ENCODE results near the gene SPTBN5. TPM values are rescaled to one million over a fixed set of nuclear protein-coding genes. Genes with fewer than 3 reads are reported as not detected.

The SPTBN5 gene
- total RNA-seq, 2 experiments from 2014 or later, result 0.03 to 0.17 TPM

GRCh38 chr15:41911691-41912345 is 18.0 kb upstream of the SPTBN5 start:
- peaks cover 5% of the 10 kb centered on the region; the same call in 1 of the 2 replicates for H3K9me3 ChIP-seq (ENCODE audit: low read length)
- no peak for TF ChIP-seq CTCF (conservative IDR thresholded peaks at IDR 0.05; ENCODE audit: low read length)
- no peak for TF ChIP-seq EZH2phosphoT487 (IDR thresholded peaks at IDR 0.05; ENCODE audit: borderline replicate concordance, low read depth, low read length)
- peaks cover 40% of the 10 kb centered on the region for H3K36me3 ChIP-seq (ENCODE audit: insufficient read depth, low read length)
- H4K20me1 ChIP-seq (ENCODE audit: insufficient read depth, low read length), result no peaks in the 10 kb centered on the region
- no peak overlapping the region for H3K4me3 ChIP-seq (ENCODE audit: low read depth, low read length, poor library complexity, severe bottlenecking)
- intact Hi-C loops (cut with micrococcal nuclease; ENCODE audit: unreplicated experiment), result no loop called here
- no peaks in the 10 kb centered on the region for H3K79me2 ChIP-seq (ENCODE audit: insufficient read depth, low read depth, low read length)
- H3K9me2 ChIP-seq (ENCODE audit: insufficient read depth, low read length), result no peaks in the 10 kb centered on the region
- CTCF ChIA-PET (ENCODE audit: unreplicated experiment), result no interaction called here
- no TSS peak for BruUV-seq (replicated peaks)
- POLR2A ChIA-PET, result interaction anchor here (1.2 kb wide), 1 partner anchor 10 kb away, joined by 4 read pairs; no protein-coding TSS in a partner anchor
- H3K4me1 ChIP-seq (ENCODE audit: insufficient read depth, low read length, poor library complexity, severe bottlenecking), result no peaks in the 10 kb centered on the region
- no peak overlapping the region for H3K27ac ChIP-seq (ENCODE audit: low read depth, low read length, poor library complexity, severe bottlenecking)
- DNase-seq (ENCODE audit: low spot score), result no peak
- no peak overlapping the region for H2AFZ ChIP-seq (ENCODE audit: low read length)
- no peak overlapping the region for H3K4me2 ChIP-seq (ENCODE audit: low read length)

- Histone ChIP-seq H3K27ac (ENCODE audit: low read depth, low read length, poor library complexity, severe bottlenecking) (no peak overlapping the region), H3K4me3 (ENCODE audit: low read depth, low read length, poor library complexity, severe bottlenecking) (no peak overlapping the region), H3K79me2 (ENCODE audit: insufficient read depth, low read depth, low read length) (no peaks in the 10 kb centered on the region), H3K9me2 (ENCODE audit: insufficient read depth, low read length) (no peaks in the 10 kb centered on the region), H4K20me1 (ENCODE audit: insufficient read depth, low read length) (no peaks in the 10 kb centered on the region), H3K36me3 (ENCODE audit: insufficient read depth, low read length) (peaks cover 52% of the 10 kb centered on the region), H3K4me2 (ENCODE audit: low read length) (no peak overlapping the region), H3K9me3 (ENCODE audit: low read length) (peaks cover 18% of the 10 kb centered on the region; the same call in 1 of the 2 replicates), H3K4me1 (ENCODE audit: insufficient read depth, low read length, poor library complexity, severe bottlenecking) (no peaks in the 10 kb centered on the region), H2AFZ (ENCODE audit: low read length) (no peak overlapping the region)
- intact Hi-C loops (cut with micrococcal nuclease; ENCODE audit: unreplicated experiment), result no loop called here
- CTCF ChIA-PET (ENCODE audit: unreplicated experiment), result no interaction called here
- DNase-seq (ENCODE audit: low spot score), result no peak
- POLR2A ChIA-PET, result no interaction called here
- TF ChIP-seq EZH2phosphoT487 (IDR thresholded peaks at IDR 0.05; ENCODE audit: borderline replicate concordance, low read depth, low read length) (no peak), CTCF (conservative IDR thresholded peaks at IDR 0.05; ENCODE audit: low read length) (no peak)
- no TSS peak for BruUV-seq (replicated peaks)
Observed at GRCh38 chr15:41908736-41909461, 15.0 kb upstream of the SPTBN5 start.

GRCh38 chr15:41907141-41907540 is 13.3 kb upstream of the SPTBN5 start:
- H3K4me1 ChIP-seq (ENCODE audit: insufficient read depth, low read length, poor library complexity, severe bottlenecking), result no peaks in the 10 kb centered on the region
- ChIA-PET CTCF (ENCODE audit: unreplicated experiment) (no interaction called here), POLR2A (no interaction called here)
- no peaks in the 10 kb centered on the region for H3K79me2 ChIP-seq (ENCODE audit: insufficient read depth, low read depth, low read length)
- H3K36me3 ChIP-seq (ENCODE audit: insufficient read depth, low read length), result peaks cover 55% of the 10 kb centered on the region
- no peaks in the 10 kb centered on the region for H3K9me2 ChIP-seq (ENCODE audit: insufficient read depth, low read length)
- no peak overlapping the region for H3K4me3 ChIP-seq (ENCODE audit: low read depth, low read length, poor library complexity, severe bottlenecking)
- H3K9me3 ChIP-seq (ENCODE audit: low read length), result peaks cover 18% of the 10 kb centered on the region; the same call in 1 of the 2 replicates
- TF ChIP-seq EZH2phosphoT487 (IDR thresholded peaks at IDR 0.05; ENCODE audit: borderline replicate concordance, low read depth, low read length) (no peak), CTCF (conservative IDR thresholded peaks at IDR 0.05; ENCODE audit: low read length) (no peak)
- H3K4me2 ChIP-seq (ENCODE audit: low read length), result no peak overlapping the region
- H2AFZ ChIP-seq (ENCODE audit: low read length), result no peak overlapping the region
- intact Hi-C loops (cut with micrococcal nuclease; ENCODE audit: unreplicated experiment), result no loop called here
- no peaks in the 10 kb centered on the region for H4K20me1 ChIP-seq (ENCODE audit: insufficient read depth, low read length)
- no peak overlapping the region for H3K27ac ChIP-seq (ENCODE audit: low read depth, low read length, poor library complexity, severe bottlenecking)
- DNase-seq (ENCODE audit: low spot score), result no peak
- BruUV-seq (replicated peaks), result no TSS peak
